ENCODE data around the gene ADCY7. TPM values are rescaled to one million over a fixed set of nuclear protein-coding genes. Genes with fewer than 3 reads are reported as not detected.

ADCY7 gene
- total RNA-seq, 1 experiment from 2014 or later: 34.2 TPM

DNA sequence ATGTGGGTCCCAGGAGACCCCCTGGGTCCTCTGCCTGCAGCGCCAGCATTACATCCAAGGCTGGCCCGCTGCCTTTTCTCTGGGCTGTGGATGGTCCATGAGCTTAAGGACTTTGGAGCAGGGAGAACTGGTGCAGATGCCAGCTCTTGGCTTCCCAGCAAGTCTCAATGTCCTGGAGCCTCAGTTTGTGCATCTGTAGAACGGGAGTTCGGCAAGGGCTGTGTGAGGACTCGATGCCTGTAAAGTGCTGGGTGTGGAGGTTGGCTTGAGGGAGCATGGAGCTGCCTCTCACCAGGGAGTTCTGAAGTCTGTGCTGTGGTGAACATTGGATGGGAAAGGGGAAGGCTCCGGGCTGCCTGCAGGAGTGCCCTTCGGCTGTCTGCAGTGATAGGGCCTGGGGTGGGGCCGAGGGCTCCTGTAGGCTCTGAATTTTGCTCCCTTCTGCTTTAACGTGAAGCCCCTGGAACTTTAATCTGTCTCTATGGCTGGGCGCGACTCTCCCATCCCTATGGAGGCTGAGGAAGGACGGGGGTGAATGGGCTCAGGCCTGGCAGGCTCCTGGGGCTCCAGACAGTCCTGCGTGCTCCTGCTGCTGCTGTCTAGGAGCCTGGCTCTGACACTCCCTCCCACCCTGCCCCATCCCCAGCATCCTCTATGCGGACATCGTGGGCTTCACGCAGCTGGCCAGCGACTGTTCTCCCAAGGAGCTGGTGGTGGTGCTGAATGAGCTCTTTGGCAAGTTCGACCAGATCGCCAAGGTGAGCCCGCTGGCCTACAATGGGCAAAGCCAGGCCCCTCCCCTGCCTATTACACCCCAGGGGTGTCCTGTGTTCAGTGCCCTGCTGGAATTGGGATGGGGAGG, 27.9 kb downstream of the ADCY7 start:
- no TSS peak for BruUV-seq (replicated peaks)
- H3K36me3 ChIP-seq (ENCODE audit: control insufficient read depth in 1 of 2, insufficient read depth in 2 of 2, low read length in 2 of 2): no peaks in the 10 kb centered on the region
- H3K27ac ChIP-seq (ENCODE audit: low read depth, low read length): no peak overlapping the region
- intact Hi-C loops (cut with micrococcal nuclease): no loop called here
- no peaks in the 10 kb centered on the region for H3K9me2 ChIP-seq (ENCODE audit: insufficient read depth)
- RAD21 ChIA-PET (ENCODE audit: low non-redundant PET in 1 of 2, low total read pairs in 2 of 2, uncharacterized antibody in 2 of 2, unreplicated experiment in 2 of 2): no interaction called here
- TF ChIP-seq EGR1 (IDR thresholded peaks at IDR 0.05; ENCODE audit: low read depth) (no peak), ELF1 (IDR thresholded peaks at IDR 0.05; ENCODE audit: borderline replicate concordance, low read depth) (no peak), CBX3 (IDR thresholded peaks at IDR 0.05; ENCODE audit: low read depth) (no peak)
- no peak overlapping the region for H3K9ac ChIP-seq (ENCODE audit: low read length)
- CTCF ChIA-PET: no interaction called here
- no peak for ATAC-seq
- no peaks in the 10 kb centered on the region for H3K9me3 ChIP-seq (ENCODE audit: control insufficient read depth in 1 of 2, insufficient read depth in 1 of 2, low read depth in 1 of 2, low read length in 2 of 2)
- H3K4me3 ChIP-seq (replicated peaks in 1 of 2; ENCODE audit: low read depth in 1 of 2, low read length in 2 of 2): no peak overlapping the region
- H2AFZ ChIP-seq (ENCODE audit: low read depth, low read length, poor library complexity, severe bottlenecking): no peak overlapping the region
- H3K4me2 ChIP-seq (ENCODE audit: low read length): no peak overlapping the region
- H4K20me1 ChIP-seq (ENCODE audit: insufficient read depth): no peaks in the 10 kb centered on the region
- H3K4me1 ChIP-seq (ENCODE audit: control insufficient read depth in 1 of 2, insufficient read depth in 2 of 2, low read length in 2 of 2): no peaks in the 10 kb centered on the region
- no peaks in the 10 kb centered on the region for H3K79me2 ChIP-seq (ENCODE audit: insufficient read depth, low read length)
- DNase-seq (ENCODE audit: low read depth, low spot score): no peak
- POLR2A ChIA-PET: no interaction called here
- H3K27me3 ChIP-seq (ENCODE audit: insufficient read depth, low read length): no peaks in the 10 kb centered on the region

DNA sequence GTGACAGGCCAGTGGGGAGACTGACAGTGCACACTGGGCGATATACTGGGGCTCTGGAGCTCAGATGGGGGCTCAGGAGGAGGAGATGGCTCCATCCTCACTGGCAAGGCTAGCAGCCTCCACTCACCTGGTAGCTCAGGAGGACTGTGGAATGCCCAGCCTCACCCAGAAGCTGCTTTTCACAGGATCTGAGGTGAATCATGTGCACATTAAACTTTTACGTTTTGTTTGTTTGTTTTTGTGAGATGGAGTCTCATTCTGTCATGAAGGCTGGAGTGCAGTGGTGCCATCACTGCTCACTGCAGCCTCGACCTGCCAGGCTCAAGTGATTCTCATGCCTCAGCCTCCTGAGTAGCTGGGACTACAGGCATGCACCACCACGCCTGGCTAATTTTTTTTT, 28.6 kb downstream of the ADCY7 start:
- intact Hi-C loops (cut with micrococcal nuclease): no loop called here
- Histone ChIP-seq H3K9ac (ENCODE audit: low read length) (no peak overlapping the region), H3K4me2 (ENCODE audit: low read length) (no peak overlapping the region), H4K20me1 (ENCODE audit: insufficient read depth) (no peaks in the 10 kb centered on the region), H2AFZ (ENCODE audit: low read depth, low read length, poor library complexity, severe bottlenecking) (no peak overlapping the region), H3K4me1 (ENCODE audit: control insufficient read depth in 1 of 2, insufficient read depth in 2 of 2, low read length in 2 of 2) (no peaks in the 10 kb centered on the region), H3K36me3 (ENCODE audit: control insufficient read depth in 1 of 2, insufficient read depth in 2 of 2, low read length in 2 of 2) (no peaks in the 10 kb centered on the region), H3K27me3 (ENCODE audit: insufficient read depth, low read length) (no peaks in the 10 kb centered on the region), H3K79me2 (ENCODE audit: insufficient read depth, low read length) (no peaks in the 10 kb centered on the region), H3K27ac (ENCODE audit: low read depth, low read length) (no peak overlapping the region), H3K9me3 (ENCODE audit: control insufficient read depth in 1 of 2, insufficient read depth in 1 of 2, low read depth in 1 of 2, low read length in 2 of 2) (no peaks in the 10 kb centered on the region), H3K4me3 (replicated peaks in 1 of 2; ENCODE audit: low read depth in 1 of 2, low read length in 2 of 2) (no peak overlapping the region), H3K9me2 (ENCODE audit: insufficient read depth) (no peaks in the 10 kb centered on the region)
- POLR2A ChIA-PET: no interaction called here
- BruUV-seq (replicated peaks): no TSS peak
- no peak for DNase-seq (ENCODE audit: low read depth, low spot score)
- CTCF ChIA-PET: no interaction called here
- RAD21 ChIA-PET (ENCODE audit: low non-redundant PET in 1 of 2, low total read pairs in 2 of 2, uncharacterized antibody in 2 of 2, unreplicated experiment in 2 of 2): no interaction called here
- ATAC-seq: no peak
- TF ChIP-seq, protein P1, sequence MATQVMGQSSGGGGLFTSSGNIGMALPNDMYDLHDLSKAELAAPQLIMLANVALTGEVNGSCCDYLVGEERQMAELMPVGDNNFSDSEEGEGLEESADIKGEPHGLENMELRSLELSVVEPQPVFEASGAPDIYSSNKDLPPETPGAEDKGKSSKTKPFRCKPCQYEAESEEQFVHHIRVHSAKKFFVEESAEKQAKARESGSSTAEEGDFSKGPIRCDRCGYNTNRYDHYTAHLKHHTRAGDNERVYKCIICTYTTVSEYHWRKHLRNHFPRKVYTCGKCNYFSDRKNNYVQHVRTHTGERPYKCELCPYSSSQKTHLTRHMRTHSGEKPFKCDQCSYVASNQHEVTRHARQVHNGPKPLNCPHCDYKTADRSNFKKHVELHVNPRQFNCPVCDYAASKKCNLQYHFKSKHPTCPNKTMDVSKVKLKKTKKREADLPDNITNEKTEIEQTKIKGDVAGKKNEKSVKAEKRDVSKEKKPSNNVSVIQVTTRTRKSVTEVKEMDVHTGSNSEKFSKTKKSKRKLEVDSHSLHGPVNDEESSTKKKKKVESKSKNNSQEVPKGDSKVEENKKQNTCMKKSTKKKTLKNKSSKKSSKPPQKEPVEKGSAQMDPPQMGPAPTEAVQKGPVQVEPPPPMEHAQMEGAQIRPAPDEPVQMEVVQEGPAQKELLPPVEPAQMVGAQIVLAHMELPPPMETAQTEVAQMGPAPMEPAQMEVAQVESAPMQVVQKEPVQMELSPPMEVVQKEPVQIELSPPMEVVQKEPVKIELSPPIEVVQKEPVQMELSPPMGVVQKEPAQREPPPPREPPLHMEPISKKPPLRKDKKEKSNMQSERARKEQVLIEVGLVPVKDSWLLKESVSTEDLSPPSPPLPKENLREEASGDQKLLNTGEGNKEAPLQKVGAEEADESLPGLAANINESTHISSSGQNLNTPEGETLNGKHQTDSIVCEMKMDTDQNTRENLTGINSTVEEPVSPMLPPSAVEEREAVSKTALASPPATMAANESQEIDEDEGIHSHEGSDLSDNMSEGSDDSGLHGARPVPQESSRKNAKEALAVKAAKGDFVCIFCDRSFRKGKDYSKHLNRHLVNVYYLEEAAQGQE (IDR thresholded peaks at IDR 0.05; ENCODE audit: low read depth): no peak
- TF ChIP-seq, protein P2, sequence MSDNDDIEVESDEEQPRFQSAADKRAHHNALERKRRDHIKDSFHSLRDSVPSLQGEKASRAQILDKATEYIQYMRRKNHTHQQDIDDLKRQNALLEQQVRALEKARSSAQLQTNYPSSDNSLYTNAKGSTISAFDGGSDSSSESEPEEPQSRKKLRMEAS (IDR thresholded peaks at IDR 0.05): no peak
- no peak for TF ChIP-seq FOSL1 (IDR thresholded peaks at IDR 0.05; ENCODE audit: low read depth)
- no peak for TF ChIP-seq POLR2AphosphoS5 (IDR thresholded peaks at IDR 0.05; ENCODE audit: low read depth, low read length)
- no peak for TF ChIP-seq SIN3A (IDR thresholded peaks at IDR 0.05; ENCODE audit: low read depth)
- TF ChIP-seq, protein P3, sequence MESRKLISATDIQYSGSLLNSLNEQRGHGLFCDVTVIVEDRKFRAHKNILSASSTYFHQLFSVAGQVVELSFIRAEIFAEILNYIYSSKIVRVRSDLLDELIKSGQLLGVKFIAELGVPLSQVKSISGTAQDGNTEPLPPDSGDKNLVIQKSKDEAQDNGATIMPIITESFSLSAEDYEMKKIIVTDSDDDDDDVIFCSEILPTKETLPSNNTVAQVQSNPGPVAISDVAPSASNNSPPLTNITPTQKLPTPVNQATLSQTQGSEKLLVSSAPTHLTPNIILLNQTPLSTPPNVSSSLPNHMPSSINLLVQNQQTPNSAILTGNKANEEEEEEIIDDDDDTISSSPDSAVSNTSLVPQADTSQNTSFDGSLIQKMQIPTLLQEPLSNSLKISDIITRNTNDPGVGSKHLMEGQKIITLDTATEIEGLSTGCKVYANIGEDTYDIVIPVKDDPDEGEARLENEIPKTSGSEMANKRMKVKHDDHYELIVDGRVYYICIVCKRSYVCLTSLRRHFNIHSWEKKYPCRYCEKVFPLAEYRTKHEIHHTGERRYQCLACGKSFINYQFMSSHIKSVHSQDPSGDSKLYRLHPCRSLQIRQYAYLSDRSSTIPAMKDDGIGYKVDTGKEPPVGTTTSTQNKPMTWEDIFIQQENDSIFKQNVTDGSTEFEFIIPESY (IDR thresholded peaks at IDR 0.05; ENCODE audit: extremely low read depth, insufficient replicate concordance, low read length): no peak
- no peak for TF ChIP-seq ELF1 (IDR thresholded peaks at IDR 0.05; ENCODE audit: borderline replicate concordance, low read depth)
- TF ChIP-seq, protein P4, sequence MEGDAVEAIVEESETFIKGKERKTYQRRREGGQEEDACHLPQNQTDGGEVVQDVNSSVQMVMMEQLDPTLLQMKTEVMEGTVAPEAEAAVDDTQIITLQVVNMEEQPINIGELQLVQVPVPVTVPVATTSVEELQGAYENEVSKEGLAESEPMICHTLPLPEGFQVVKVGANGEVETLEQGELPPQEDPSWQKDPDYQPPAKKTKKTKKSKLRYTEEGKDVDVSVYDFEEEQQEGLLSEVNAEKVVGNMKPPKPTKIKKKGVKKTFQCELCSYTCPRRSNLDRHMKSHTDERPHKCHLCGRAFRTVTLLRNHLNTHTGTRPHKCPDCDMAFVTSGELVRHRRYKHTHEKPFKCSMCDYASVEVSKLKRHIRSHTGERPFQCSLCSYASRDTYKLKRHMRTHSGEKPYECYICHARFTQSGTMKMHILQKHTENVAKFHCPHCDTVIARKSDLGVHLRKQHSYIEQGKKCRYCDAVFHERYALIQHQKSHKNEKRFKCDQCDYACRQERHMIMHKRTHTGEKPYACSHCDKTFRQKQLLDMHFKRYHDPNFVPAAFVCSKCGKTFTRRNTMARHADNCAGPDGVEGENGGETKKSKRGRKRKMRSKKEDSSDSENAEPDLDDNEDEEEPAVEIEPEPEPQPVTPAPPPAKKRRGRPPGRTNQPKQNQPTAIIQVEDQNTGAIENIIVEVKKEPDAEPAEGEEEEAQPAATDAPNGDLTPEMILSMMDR (IDR thresholded peaks at IDR 0.05 in 2 of 3, conservative IDR thresholded peaks at IDR 0.05 in 1 of 3; ENCODE audit: borderline replicate concordance in 1 of 3, insufficient read depth in 1 of 3, low read depth in 2 of 3, low read length in 2 of 3): no peak
- no peak for TF ChIP-seq CEBPB (IDR thresholded peaks at IDR 0.05; ENCODE audit: low read depth)
- TF ChIP-seq POLR2A (IDR thresholded peaks at IDR 0.05; ENCODE audit: borderline replicate concordance, extremely low read depth, insufficient read depth, insufficient read length): no peak
